ENCODE data around the gene CISTR.
"Not testable (repeated sequence)": the region's sequence is repeated elsewhere in the genome, so short reads cannot be mapped to it uniquely, and the experiment has no call there.

The CISTR gene

DNA sequence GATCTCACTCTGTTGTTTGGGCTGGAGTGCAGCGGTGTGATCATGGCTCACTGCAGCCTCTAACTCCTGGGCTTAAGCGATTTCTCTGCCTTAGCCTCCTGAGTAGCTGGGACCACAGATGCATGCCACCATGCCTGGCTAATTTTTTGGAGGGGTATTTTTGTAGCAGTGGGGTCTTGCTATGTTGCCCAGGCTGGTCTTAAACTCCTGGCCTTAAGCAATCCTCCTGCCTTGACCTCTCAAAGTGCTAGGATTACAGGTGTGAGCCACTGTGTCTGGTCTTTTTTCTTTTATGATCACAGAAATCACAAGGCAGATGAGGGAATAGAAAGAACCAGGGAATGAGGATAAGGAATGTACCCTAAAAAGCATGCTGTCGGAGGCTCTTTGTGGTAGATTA is 11.0 kb upstream of the CISTR start:
- DNase-seq, result not testable (repeated sequence)

GRCh38 chr12:53761306-53761705 is 9.5 kb upstream of the CISTR start:
- no peak for DNase-seq

DNA sequence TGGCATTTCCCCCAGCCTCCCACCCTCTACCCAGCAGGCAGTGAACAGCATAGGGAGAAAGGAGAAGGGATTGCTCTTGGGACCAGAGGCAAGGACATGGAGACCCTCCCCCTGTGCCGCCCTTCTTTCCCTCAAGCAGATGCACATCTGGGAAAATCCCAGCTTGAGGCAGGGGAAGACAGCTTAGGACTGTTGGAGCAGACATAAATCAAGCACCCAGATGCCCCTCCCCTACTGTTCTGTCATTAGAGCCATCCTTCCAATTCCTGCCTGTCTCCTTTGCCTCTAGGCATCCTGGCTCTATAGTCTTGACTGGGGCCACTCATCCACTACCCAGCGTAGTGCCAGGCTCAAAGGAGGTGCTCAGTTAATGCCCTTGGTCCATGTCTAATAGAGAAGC is 7.5 kb upstream of the CISTR start:
- DNase-seq, result no peak

- DNase-seq, result no peak
Observed at GRCh38 chr12:53758730-53759103, 6.9 kb upstream of the CISTR start.

DNA sequence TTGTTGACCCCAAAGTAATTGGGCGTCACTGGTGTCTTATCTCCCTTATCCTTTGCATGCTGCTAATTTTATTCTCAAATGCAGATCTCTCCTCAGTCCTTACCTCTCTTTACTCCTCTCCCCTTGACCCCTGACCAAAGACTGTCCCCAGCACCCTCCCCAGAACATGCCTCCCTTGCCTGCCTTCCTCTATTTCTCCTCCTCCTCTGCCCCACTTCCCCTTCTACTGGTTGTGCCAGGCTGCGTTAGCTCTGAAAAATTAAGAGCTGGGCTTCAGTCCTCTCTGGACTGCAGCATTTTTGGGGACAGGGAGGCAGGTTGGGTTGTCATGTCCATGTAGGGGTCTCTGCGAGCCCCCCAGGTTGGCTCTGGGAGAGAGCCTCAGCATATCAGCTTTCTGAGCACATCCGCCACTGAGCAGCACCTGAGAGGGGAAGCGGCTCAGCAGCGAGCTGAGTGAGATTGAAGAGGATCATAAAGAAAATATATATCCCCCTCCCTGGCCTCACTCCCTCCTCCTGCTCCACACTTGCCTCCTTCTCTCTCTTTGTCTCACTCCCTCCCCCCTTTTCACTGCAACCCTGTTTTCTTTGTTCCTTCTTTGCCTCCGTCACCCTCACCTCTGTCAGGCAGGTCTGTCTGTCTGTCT is 6.4 kb upstream of the CISTR start:
- no peak for DNase-seq

- DNase-seq, result peak; percentile 88 to 90
Observed at GRCh38 chr12:53757101-53757770, 5.5 kb upstream of the CISTR start.

DNA sequence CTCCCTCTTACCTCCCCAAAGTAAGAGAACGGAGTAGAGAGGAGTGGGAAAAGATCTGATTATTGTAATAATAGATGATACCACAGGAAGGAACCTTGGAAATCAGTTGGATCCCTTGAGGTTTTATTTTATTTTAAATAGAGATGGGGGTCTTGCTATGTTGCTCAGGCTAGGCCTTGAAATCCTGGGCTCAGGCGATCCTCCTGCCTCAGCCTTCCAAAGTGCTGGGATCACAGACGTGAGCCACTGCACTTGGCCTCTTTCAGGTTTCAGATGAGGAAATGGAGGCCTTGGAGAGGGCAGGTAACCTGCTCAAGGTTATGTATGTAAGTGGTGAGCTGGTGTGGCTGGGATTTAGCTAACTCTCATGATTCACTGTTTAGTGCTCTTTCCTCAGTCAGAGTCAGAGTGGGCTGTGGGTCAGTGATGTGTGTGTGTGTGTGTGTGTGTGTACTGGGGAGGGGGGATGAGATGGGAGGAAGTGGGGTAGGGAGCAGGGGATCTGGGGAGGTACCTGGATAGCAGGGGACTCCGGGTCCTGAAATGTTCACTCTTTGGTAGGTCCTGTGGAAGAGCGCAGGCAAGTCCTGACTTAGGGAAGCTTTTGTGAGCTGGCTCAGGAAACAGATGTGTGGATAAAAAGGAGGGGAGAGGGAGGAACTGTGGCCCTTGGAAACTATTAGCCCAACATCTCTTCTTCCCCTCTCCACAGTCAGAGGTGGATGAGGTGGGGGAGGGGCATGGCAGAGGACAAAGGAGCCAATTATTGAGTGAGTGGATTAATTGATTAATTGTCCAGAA is 4.7 kb upstream of the CISTR start:
- no peak for DNase-seq

DNA sequence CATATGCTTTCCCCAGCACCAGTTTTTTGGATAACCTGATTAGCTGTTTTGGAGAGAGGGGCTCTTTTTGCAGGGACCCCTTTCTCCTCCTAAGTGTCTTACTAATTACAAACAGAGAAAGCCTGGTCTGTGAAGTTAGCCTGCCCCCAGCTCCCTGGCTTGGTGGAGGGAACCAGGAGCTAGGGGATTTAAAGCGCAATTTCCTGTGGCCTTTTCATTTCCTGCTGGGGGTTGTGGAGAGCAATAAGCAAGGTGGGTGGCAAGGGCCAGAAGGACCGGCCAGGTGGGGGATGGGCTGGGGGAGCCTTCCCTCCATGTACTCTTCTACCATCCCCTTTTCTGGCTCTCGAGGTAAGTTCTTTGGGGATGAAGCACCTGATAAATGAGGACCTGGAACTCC is 4.1 kb upstream of the CISTR start:
- no peak for DNase-seq

DNA sequence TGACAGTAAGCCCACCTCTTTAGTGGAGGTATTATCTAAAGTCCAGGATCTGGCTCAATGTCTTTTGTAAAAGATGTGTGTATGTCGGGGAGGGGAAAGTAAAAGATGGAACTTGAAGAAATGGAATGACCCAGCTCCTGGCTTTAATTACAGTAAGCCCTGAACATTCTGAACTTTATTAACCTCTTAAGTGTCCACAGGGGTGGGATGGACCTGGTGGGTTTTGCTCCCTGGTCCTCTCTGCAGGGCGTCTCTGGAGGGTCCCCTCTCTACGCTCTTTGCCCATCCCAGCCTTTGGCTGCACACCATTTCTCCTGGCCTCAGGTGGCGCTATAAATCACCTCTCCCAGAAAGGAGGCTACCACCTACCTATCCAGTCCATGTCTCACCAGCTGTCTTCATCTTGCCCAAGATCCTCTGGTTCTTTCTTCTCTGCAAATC is 3.7 kb upstream of the CISTR start:
- DNase-seq, result no peak

GRCh38 chr12:53754633-53755264 is 3.0 kb upstream of the CISTR start:
- DNase-seq, result no peak

DNA sequence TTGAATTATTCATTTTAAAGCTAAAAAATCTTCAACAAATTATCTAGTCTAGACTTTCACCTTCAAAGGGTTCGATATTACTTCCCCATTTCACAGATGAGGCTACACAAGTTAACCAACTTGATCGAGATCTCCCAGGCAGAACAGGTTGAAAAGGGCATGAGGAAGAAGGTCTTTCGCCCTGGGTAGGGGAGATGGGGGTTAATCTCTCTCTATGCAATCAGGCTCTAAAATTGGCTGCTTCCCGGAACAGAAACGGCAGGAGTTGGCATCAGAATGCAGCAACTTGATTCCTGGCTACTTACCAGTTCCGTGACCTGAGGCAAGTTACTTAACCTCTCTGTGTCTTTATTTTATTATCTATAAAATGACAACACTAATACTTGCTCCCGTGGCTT is 2.4 kb upstream of the CISTR start:
- no peak for DNase-seq

- DNase-seq, result no peak
Observed at GRCh38 chr12:53752621-53753020, 842 bp upstream of the CISTR start.

DNA sequence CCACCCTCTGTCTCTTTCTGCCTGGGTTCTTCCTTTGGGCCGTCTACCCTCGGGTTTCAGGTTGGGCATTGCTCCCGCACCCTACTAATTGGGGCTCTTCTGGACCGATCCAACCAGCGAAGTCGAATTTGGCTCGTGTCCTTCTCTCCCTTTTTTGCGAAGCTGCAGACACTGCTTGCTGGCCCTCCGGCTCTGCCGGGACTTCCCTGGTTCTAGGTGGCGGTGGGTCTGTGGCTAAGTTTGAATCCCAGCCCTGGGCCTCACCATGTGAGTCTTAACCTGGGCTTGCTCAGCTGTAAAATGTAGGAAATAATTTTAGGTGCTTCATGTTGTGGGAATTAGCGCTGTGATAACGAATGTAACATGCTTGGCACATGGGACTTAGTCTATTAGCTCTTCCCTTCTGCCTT is 418 bp upstream of the CISTR start:
- DNase-seq, result no peak

DNA sequence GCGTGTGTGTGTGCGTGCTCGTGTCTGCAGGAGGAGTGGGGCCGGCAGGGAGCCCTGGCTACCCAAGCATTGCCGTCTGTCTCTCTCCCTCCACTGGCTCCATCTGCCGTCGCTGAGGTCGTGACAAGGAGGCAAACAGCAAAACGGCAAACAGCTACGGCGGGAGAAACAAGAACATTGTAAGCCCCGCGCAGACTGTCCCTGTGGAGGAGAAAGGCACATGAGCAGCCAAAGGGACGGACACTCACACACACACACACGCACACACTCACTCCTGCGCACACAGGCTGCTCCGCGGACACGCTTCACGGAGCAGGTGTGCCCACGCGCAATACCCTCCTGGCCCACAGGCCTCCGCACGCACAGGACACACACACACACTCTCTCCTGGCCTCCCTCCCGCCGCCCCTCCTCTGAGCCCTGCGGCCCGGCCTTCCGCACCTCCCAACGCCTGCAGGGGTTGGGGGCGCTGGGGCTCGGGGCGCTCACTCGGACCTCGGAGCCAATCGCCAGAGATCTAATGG is 905 bp downstream of the CISTR start:
- no peak for DNase-seq

GRCh38 chr12:53749986-53750811 is 1.6 kb downstream of the CISTR start:
- no peak for DNase-seq

DNA sequence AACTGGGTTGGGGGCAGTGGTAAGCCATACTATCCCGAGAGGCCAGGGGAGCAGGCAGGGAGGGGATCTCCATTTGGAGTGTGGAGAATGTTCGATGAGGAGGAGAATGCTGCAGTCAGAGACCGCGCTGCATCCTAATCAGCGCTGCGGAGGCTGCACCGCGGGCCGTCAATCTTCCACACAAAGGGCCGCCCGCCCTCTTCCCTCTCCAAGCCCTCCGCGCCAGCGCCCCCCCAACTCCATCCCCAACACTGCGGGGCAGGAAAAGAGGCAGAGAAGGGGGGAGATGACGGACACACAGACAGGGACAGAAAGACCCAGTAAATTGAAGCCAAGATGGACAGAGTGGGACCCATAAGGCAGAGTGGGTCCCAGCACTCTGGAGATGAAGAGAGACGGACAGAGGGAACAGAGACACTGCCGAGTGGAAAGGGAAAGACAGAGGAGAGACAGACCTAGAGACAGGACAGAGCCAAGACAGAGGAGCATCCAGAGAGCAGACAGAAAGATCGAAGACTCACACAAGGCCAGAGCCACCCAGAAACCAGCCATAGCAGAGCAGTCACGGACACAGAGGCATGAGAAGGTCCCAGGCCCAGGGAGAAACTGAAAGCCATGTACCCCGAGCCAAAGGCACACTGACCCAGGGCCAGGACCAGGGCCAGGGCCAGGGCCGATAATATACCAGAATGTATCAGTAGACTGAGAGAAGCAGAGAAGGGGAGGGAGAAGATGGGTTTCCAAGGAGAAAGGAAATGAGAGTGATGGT is 3.5 kb downstream of the CISTR start:
- no peak for DNase-seq

- DNase-seq, result no peak
Observed at GRCh38 chr12:53747095-53747494, 4.7 kb downstream of the CISTR start.

GRCh38 chr12:53746592-53747092 is 5.1 kb downstream of the CISTR start:
- peak; percentile 86 to 89 for DNase-seq

GRCh38 chr12:53744751-53745150 is 7.0 kb downstream of the CISTR start:
- no peak for DNase-seq

GRCh38 chr12:53744130-53744441 is 7.7 kb downstream of the CISTR start:
- DNase-seq, result no peak

Data from stimulated activated CD4-positive, alpha-beta T cell treated with anti-CD3 and anti-CD28 coated beads, Interleukin-2, amount 100 ng/mL, for 48 hours (primary cell).